Loucy (cell line): ENCODE measurements around the gene PCSK2.

Experiments used
- H2AFZ ChIP-seq: fragments of 200-600 bp; sonication (generic); 2 replicates; pipeline ENCODE4 v1.6.0; 2016; ENCODE audit warnings: antibody characterized with exemption, mild to moderate bottlenecking, low read length, moderate library complexity
- H3F3A ChIP-seq: fragments of 200-600 bp; 2 replicates; pipeline ENCODE4 v1.6.0; 2016; ENCODE audit warnings: antibody characterized with exemption, low read depth, mild to moderate bottlenecking
- H3K27me3 ChIP-seq: fragments of 200-600 bp; sonication (generic); 2 replicates; pipeline ENCODE4 v1.6.1; 2014; ENCODE audit warnings: low read length, mild to moderate bottlenecking; ENCODE audit not compliant: insufficient read depth, poor library complexity, severe bottlenecking
- H3K36me3 ChIP-seq: fragments of 200-600 bp; sonication (generic); 2 replicates; pipeline ENCODE4 v1.6.1; 2016; ENCODE audit warnings: low read length; ENCODE audit not compliant: insufficient read depth
- H3K4me1 ChIP-seq: fragments of 200-600 bp; sonication (generic); 2 replicates; pipeline ENCODE4 v1.5.1; 2014; ENCODE audit warnings: low read length, mild to moderate bottlenecking; ENCODE audit not compliant: insufficient read depth, poor library complexity, severe bottlenecking
- H3K4me2 ChIP-seq: fragments of 200-600 bp; sonication (generic); 2 replicates; pipeline ENCODE4 v1.6.0; 2014; ENCODE audit warnings: antibody characterized with exemption, low read length, low read depth, mild to moderate bottlenecking; ENCODE audit not compliant: poor library complexity, severe bottlenecking
- H3K4me3 ChIP-seq: fragments of 200-600 bp; sonication (generic); 2 replicates; pipeline ENCODE4 v1.5.1; 2014; ENCODE audit warnings: low read length, mild to moderate bottlenecking, mixed read lengths; ENCODE audit not compliant: poor library complexity, severe bottlenecking
- H3K79me2 ChIP-seq: fragments of 200-600 bp; sonication (generic); 2 replicates; pipeline ENCODE4 v1.6.1; 2014; ENCODE audit warnings: low read length; ENCODE audit not compliant: insufficient read depth
- H3K9ac ChIP-seq: fragments of 200-600 bp; sonication (generic); 2 replicates; pipeline ENCODE4 v1.6.0; 2014; ENCODE audit warnings: mild to moderate bottlenecking, low read depth, low read length, moderate library complexity; ENCODE audit not compliant: poor library complexity, severe bottlenecking
- H3K9me2 ChIP-seq: fragments of 200-600 bp; sonication (generic); replicated peaks from 2 replicates; pipeline ENCODE4 v1.6.1; 2016; ENCODE audit warnings: low read depth, low read length, mixed read lengths
- H3K9me3 ChIP-seq: fragments of 200-600 bp; sonication (generic); 2 replicates; pipeline ENCODE4 v1.6.1; 2014; ENCODE audit warnings: mild to moderate bottlenecking, antibody characterized with exemption, low read length, low read depth; ENCODE audit not compliant: insufficient read depth
- H4K20me1 ChIP-seq: fragments of 200-600 bp; sonication (generic); 2 replicates; pipeline ENCODE4 v1.6.0; 2014; ENCODE audit warnings: antibody characterized with exemption, low read length, mild to moderate bottlenecking; ENCODE audit not compliant: insufficient read depth, poor library complexity, severe bottlenecking
- CTCF ChIP-seq: fragments of 200-600 bp; sonication (generic); conservative IDR thresholded peaks from 2 replicates; pipeline ENCODE4 v1.5.1; 2014; ENCODE audit warnings: mild to moderate bottlenecking, antibody characterized with exemption, low read length
- EZH2phosphoT487 ChIP-seq: fragments of 200-600 bp; IDR thresholded peaks from 2 replicates; pipeline ENCODE4 v1.6.1; 2018; ENCODE audit warnings: antibody characterized with exemption, mild to moderate bottlenecking, moderate library complexity, borderline replicate concordance

PCSK2 gene

GRCh38 chr20:17189976-17190695, 36.7 kb upstream of the PCSK2 start:
- H3F3A ChIP-seq = no peaks in the 10 kb centered on the region
- no peak overlapping the region for H3K4me2 ChIP-seq
- H3K36me3 ChIP-seq = no peaks in the 10 kb centered on the region
- no peak overlapping the region for H3K9ac ChIP-seq
- no peaks in the 10 kb centered on the region for H3K27me3 ChIP-seq
- H2AFZ ChIP-seq = no peak overlapping the region
- H3K4me1 ChIP-seq = no peaks in the 10 kb centered on the region
- H3K9me2 ChIP-seq = no peaks in the 10 kb centered on the region
- TF ChIP-seq EZH2phosphoT487 = no peak
- TF ChIP-seq CTCF = no peak
- no peak overlapping the region for H3K4me3 ChIP-seq
- H3K79me2 ChIP-seq = no peaks in the 10 kb centered on the region
- no peaks in the 10 kb centered on the region for H3K9me3 ChIP-seq
- no peaks in the 10 kb centered on the region for H4K20me1 ChIP-seq

GRCh38 chr20:17197041-17197440, 29.8 kb upstream of the PCSK2 start:
- H4K20me1 ChIP-seq = no peaks in the 10 kb centered on the region
- no peaks in the 10 kb centered on the region for H3K4me1 ChIP-seq
- H3K79me2 ChIP-seq = no peaks in the 10 kb centered on the region
- H3K27me3 ChIP-seq = no peaks in the 10 kb centered on the region
- no peak overlapping the region for H3K9ac ChIP-seq
- H3K4me3 ChIP-seq = no peak overlapping the region
- H3F3A ChIP-seq = no peaks in the 10 kb centered on the region
- no peaks in the 10 kb centered on the region for H3K9me2 ChIP-seq
- no peak overlapping the region for H2AFZ ChIP-seq
- no peak for TF ChIP-seq EZH2phosphoT487
- TF ChIP-seq CTCF = no peak
- H3K4me2 ChIP-seq = no peak overlapping the region
- H3K9me3 ChIP-seq = no peaks in the 10 kb centered on the region
- no peaks in the 10 kb centered on the region for H3K36me3 ChIP-seq

DNA sequence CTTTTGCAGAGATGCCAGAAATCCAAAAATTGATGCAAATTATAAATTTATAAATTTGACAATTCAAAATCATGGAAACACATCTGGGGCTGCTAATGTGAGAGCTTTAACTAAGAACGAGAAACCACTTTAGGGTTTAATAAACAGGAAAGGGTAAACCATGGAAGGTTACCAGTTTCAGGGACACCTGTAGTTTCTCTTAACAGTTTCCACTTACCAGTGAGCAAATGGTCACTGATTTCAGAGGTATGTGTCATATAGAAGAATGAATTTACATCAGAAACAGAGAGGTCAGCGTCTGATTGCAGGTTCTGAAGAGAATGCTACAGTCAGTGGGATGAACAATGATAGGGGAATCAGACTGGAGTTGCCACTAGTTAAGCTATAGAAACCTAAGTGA, 24.8 kb upstream of the PCSK2 start:
- H3K79me2 ChIP-seq = no peaks in the 10 kb centered on the region
- no peak overlapping the region for H3K9ac ChIP-seq
- H3K9me2 ChIP-seq = no peaks in the 10 kb centered on the region
- no peaks in the 10 kb centered on the region for H3F3A ChIP-seq
- H4K20me1 ChIP-seq = no peaks in the 10 kb centered on the region
- H3K27me3 ChIP-seq = no peaks in the 10 kb centered on the region
- H3K9me3 ChIP-seq = no peaks in the 10 kb centered on the region
- H2AFZ ChIP-seq = no peak overlapping the region
- no peak for TF ChIP-seq EZH2phosphoT487
- H3K4me3 ChIP-seq = no peak overlapping the region
- H3K36me3 ChIP-seq = no peaks in the 10 kb centered on the region
- no peaks in the 10 kb centered on the region for H3K4me1 ChIP-seq
- H3K4me2 ChIP-seq = no peak overlapping the region

GRCh38 chr20:17202673-17203072, 24.2 kb upstream of the PCSK2 start:
- H3K36me3 ChIP-seq = no peaks in the 10 kb centered on the region
- no peaks in the 10 kb centered on the region for H3K9me3 ChIP-seq
- no peaks in the 10 kb centered on the region for H3F3A ChIP-seq
- no peaks in the 10 kb centered on the region for H3K79me2 ChIP-seq
- TF ChIP-seq EZH2phosphoT487 = no peak
- TF ChIP-seq CTCF = no peak
- H3K9me2 ChIP-seq = no peaks in the 10 kb centered on the region
- no peak overlapping the region for H3K4me2 ChIP-seq
- H3K4me3 ChIP-seq = no peak overlapping the region
- H2AFZ ChIP-seq = no peak overlapping the region
- no peak overlapping the region for H3K9ac ChIP-seq
- no peaks in the 10 kb centered on the region for H4K20me1 ChIP-seq
- H3K27me3 ChIP-seq = no peaks in the 10 kb centered on the region
- H3K4me1 ChIP-seq = no peaks in the 10 kb centered on the region
